Measurements from ENCODE around the gene GPR83.
"Not testable (repeated sequence)": the region's sequence is repeated elsewhere in the genome, so short reads cannot be mapped to it uniquely, and the experiment has no call there.

DNA sequence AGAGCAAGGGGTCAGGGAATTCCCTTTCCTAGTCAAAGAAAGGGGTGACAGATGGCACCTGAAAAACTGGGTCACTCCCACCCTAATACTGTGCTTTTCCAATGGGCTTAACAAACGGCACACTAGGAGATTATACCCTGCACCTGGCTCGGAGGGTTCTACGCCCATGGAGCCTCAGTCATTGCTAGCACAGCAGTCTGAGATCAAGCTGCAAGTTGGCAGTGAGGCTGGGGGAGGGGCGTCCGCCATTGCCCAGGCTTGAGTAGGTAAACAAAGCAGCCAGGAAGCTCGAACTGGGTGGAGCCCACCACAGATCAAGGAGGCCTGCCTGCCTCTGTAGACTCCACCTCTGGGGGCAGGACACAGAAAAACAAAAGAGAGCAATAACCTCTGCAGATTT is 30.6 kb downstream of the GPR83 start:
- TF ChIP-seq, protein P1, sequence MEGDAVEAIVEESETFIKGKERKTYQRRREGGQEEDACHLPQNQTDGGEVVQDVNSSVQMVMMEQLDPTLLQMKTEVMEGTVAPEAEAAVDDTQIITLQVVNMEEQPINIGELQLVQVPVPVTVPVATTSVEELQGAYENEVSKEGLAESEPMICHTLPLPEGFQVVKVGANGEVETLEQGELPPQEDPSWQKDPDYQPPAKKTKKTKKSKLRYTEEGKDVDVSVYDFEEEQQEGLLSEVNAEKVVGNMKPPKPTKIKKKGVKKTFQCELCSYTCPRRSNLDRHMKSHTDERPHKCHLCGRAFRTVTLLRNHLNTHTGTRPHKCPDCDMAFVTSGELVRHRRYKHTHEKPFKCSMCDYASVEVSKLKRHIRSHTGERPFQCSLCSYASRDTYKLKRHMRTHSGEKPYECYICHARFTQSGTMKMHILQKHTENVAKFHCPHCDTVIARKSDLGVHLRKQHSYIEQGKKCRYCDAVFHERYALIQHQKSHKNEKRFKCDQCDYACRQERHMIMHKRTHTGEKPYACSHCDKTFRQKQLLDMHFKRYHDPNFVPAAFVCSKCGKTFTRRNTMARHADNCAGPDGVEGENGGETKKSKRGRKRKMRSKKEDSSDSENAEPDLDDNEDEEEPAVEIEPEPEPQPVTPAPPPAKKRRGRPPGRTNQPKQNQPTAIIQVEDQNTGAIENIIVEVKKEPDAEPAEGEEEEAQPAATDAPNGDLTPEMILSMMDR (IDR thresholded peaks at IDR 0.05; ENCODE audit: insufficient read depth, low read length, poor library complexity, severe bottlenecking), result not testable (repeated sequence)
- TF ChIP-seq EZH2phosphoT487 (conservative IDR thresholded peaks at IDR 0.05; ENCODE audit: low read length), result not testable (repeated sequence)

All from SU-DHL-6 (cell line).